Measurements from ENCODE around the gene WDFY2. TPM values are rescaled to one million over a fixed set of nuclear protein-coding genes. Genes with fewer than 3 reads are reported as not detected.

WDFY2 gene
- total and polyA plus RNA-seq, 2 of the 8 experiments (the other 6 are each of a cell fraction or from before 2014, with no cell fraction given) = 13.9 to 29.0 TPM

DNA sequence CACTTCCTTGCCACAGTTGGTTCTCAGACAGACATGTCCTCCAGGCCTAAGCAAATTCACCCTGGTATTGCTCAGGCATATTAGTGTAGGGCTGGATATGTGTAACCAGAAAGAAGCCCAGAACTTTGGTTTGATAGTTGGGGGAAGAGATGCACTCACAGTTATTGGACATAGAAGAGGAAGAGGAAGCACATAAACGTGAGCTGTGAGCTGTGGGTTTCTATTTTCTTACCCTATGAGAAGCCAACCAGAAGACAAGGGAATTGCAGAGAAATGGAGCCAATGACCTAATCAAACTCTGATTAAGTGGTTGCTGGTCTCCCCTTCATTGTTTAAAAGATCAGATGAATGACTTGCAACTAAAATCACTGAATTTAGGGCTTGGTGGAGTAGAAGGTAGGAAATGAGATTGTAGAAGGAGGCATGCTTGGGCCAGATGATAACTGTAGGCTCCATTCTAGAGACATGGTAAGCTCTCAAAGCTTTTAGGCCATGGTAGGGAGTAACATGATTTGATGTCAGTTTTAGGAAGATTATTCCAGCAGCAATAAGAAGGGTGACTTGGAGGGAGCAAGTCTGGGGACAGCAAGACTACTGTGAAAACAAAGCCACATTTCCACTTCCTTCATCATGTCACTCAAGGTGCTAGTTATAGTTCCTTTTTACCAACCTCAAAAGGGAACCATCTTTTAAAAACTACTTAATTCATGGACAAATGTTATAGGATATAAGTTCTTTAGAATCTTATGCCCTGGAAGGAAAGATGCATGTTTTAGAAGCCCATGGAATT, 24.1 kb upstream of the WDFY2 start:
- H3K14ac ChIP-seq (ENCODE audit: insufficient read length) = no peak overlapping the region
- H3K23ac ChIP-seq (ENCODE audit: insufficient read length) = no peak overlapping the region
- FAIRE-seq (no peak), DNase-seq (ENCODE audit: low read depth in 1 of 2, low spot score in 2 of 2) (no peak)
- H3K79me2 ChIP-seq (ENCODE audit: control insufficient read depth in 1 of 2, insufficient read depth in 2 of 2, low read length in 2 of 2) = no peaks in the 10 kb centered on the region
- no peak overlapping the region for H4K91ac ChIP-seq (replicated peaks; ENCODE audit: insufficient read length, low read length)
- H3K4me1 ChIP-seq (replicated peaks in 1 of 4; ENCODE audit: control insufficient read depth in 3 of 4, insufficient read depth in 4 of 4, low read length in 3 of 4) = peaks cover 0 to 4% (median under 1%) of the 10 kb centered on the region in 4 experiments; a peak in 1 of 7 replicates
- H3K4ac ChIP-seq (replicated peaks; ENCODE audit: insufficient read length, low read depth, low read length) = no peak overlapping the region
- H3K9me3 ChIP-seq (ENCODE audit: insufficient read depth in 2 of 2, low read depth in 1 of 2, low read length in 1 of 2) = no peaks in the 10 kb centered on the region; a peak in 1 of 4 replicates
- H4K20me1 ChIP-seq (replicated peaks in 1 of 2; ENCODE audit: control insufficient read depth in 1 of 2, insufficient read depth in 2 of 2, low read length in 2 of 2) = no peaks in the 10 kb centered on the region
- no peaks in the 10 kb centered on the region for H3K27me3 ChIP-seq (replicated peaks in 1 of 4; ENCODE audit: control insufficient read depth in 3 of 4, extremely low read depth in 1 of 4, insufficient read depth in 3 of 4, low read length in 3 of 4)
- WGBS, 2 experiments (ENCODE audit: extremely low coverage in 1 of 2, insufficient coverage in 1 of 2, insufficient read length in 1 of 2, insufficient replicate concordance in 2 of 2, low coverage in 1 of 2, low lambda C conversion rate in 2 of 2, missing lambda C conversion rate in 1 of 2) = 100% methylated on average over 1 of the region's 1 CpG; no CpG with 5 or more reads in 1 of the 2 experiments
- POLR2A ChIA-PET (ENCODE audit: partially characterized antibody) = interaction anchor here (1.5 kb wide), 1 partner anchor 106 kb away, joined by 3 read pairs; no protein-coding TSS in a partner anchor
- H2BK12ac ChIP-seq (ENCODE audit: low read depth, low read length) = no peak overlapping the region
- H3K18ac ChIP-seq (ENCODE audit: extremely low read depth, low read length) = no peak overlapping the region
- no peak overlapping the region for H3K56ac ChIP-seq (replicated peaks; ENCODE audit: insufficient read length, low read depth, low read length)
- H2AFZ ChIP-seq (ENCODE audit: low read length) = no peak overlapping the region
- no peak overlapping the region for H3K4me2 ChIP-seq (ENCODE audit: insufficient read depth in 1 of 2, low read depth in 2 of 2, low read length in 2 of 2)
- no peak overlapping the region for H2BK15ac ChIP-seq (ENCODE audit: low read length)
- no peak overlapping the region for H3K27ac ChIP-seq (ENCODE audit: low read depth, low read length)
- CTCF ChIA-PET (ENCODE audit: partially characterized antibody) = interaction anchor here (1.6 to 1.7 kb wide), 2 partner anchors 26 to 255 kb away, joined by 3 to 4 read pairs; no protein-coding TSS in a partner anchor
- no peaks in the 10 kb centered on the region for H3K23me2 ChIP-seq (ENCODE audit: low read depth, low read length)
- no peak overlapping the region for H2BK5ac ChIP-seq (ENCODE audit: low read depth, low read length)
- H3K36me3 ChIP-seq (ENCODE audit: control insufficient read depth in 2 of 4, insufficient read depth in 4 of 4, low read length in 3 of 4) = no peaks in the 10 kb centered on the region
- H2BK120ac ChIP-seq (replicated peaks; ENCODE audit: low read depth, low read length) = no peak overlapping the region
- H2BK20ac ChIP-seq (ENCODE audit: low read length) = no peak overlapping the region
- no peak overlapping the region for H4K8ac ChIP-seq (ENCODE audit: extremely low read depth, insufficient read depth, low read length)
- no peak overlapping the region for H2AK5ac ChIP-seq (ENCODE audit: low read depth, low read length)
- no peak overlapping the region for H3K9ac ChIP-seq (replicated peaks in 1 of 4; ENCODE audit: extremely low read depth in 1 of 4, low read depth in 3 of 4, low read length in 3 of 4)
- no peak overlapping the region for H4K5ac ChIP-seq (ENCODE audit: insufficient read length, low read depth, low read length)
- no peaks in the 10 kb centered on the region for H3K79me1 ChIP-seq (ENCODE audit: low read depth, low read length)
- no peak overlapping the region for H3K4me3 ChIP-seq (ENCODE audit: extremely low read depth in 1 of 4, insufficient read depth in 2 of 4, low read depth in 3 of 4, low read length in 4 of 4)
- TF ChIP-seq RAD21 (IDR thresholded peaks at IDR 0.05 in 1 of 2, conservative IDR thresholded peaks at IDR 0.05 in 1 of 2; ENCODE audit: low read depth in 2 of 2, low read length in 2 of 2) = no peak
- TF ChIP-seq GTF2F1 (IDR thresholded peaks at IDR 0.05; ENCODE audit: borderline replicate concordance, low read depth, low read length) = no peak
- TF ChIP-seq CBX8 (IDR thresholded peaks at IDR 0.05; ENCODE audit: borderline replicate concordance, low read depth, low read length) = no peak
- TF ChIP-seq SIN3A (conservative IDR thresholded peaks at IDR 0.05 in 1 of 2, IDR thresholded peaks at IDR 0.05 in 1 of 2; ENCODE audit: low read depth in 1 of 2, low read length in 2 of 2) = no peak
- no peak for TF ChIP-seq RNF2 (IDR thresholded peaks at IDR 0.05; ENCODE audit: borderline replicate concordance, low read depth, low read length, missing control alignments, poor library complexity, severe bottlenecking)
- TF ChIP-seq CHD2 (IDR thresholded peaks at IDR 0.05; ENCODE audit: low read length) = no peak
- no peak for TF ChIP-seq CTCF (IDR thresholded peaks at IDR 0.05; ENCODE audit: control extremely low read depth in 1 of 3, insufficient read depth in 1 of 3, low read depth in 1 of 3, low read length in 3 of 3)
- TF ChIP-seq ZNF274 (IDR thresholded peaks at IDR 0.05; ENCODE audit: borderline replicate concordance, extremely low read depth, low read length) = no peak

Data from H1 (cell line).